Activated CD8-positive, alpha-beta memory T cell treated with anti-CD3 and anti-CD28 coated beads for 1 hour (primary cell): Measurements from ENCODE around the gene ZNF429.
"Not testable (repeated sequence)": the region's sequence is repeated elsewhere in the genome, so short reads cannot be mapped to it uniquely, and the experiment has no call there.

ENCODE experiments used
- DNase-seq, 2 donors: peaks; one replicate each; pipeline ENCODE4 v3.0.0-alpha.2; 2020; ENCODE audit warnings: low read depth in 1 of 2; ENCODE audit errors: extremely low read depth in 1 of 2

Gene ZNF429

DNA sequence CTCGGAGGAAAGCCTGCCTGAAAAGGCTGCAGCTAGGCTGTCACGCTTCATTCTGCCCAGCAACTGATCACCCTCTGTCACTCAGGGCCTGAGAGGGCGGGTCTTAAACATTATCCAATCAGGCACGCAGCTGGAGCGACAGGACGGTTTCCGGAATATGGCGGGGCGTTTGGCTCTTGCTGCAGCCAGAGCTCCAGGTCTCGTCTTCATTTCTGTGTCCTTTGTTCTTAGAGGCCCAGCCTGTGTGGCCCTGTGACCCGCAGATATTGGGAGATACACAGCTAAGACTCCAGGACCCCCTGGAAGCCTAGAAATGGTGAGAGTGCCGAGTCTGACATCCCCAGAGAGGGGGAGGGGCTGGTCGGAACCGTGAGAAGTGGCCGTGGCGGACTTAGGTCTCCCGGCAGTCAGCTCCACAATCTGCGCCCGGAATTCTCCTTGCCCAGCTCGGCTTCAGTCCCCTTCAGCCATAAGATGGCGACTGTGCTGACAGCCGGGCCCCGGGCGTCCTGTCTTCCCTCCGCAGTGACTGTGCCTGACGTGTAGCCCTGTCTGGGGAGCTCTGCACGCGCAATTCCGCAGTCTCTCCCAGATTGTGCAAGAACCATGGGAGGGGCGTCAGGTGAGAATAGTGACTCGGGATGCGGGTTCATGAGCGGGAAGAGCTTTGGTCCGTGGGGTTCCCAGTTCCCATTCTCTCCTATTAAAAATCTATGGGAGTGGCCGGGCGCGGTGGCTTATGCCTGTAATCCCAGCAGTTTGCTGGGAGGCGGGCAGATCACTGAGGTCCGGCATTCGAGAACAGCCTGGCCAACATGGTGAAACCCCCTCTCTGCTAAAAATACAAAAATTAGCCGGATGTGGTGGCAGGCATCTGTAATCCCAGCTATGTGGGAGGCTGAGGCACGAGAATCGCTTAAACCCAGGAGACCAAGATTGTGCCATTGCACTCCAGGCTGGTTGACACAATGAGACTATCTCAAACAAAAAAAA lies at the start of gene ZNF429:
Gene ZNF429, plus strand, starts transcription at position 144 of the 993 bp plus-strand sequence. Its CDS starts 170 bp downstream, at position 314.
- peak; percentile 80 for DNase-seq

DNA sequence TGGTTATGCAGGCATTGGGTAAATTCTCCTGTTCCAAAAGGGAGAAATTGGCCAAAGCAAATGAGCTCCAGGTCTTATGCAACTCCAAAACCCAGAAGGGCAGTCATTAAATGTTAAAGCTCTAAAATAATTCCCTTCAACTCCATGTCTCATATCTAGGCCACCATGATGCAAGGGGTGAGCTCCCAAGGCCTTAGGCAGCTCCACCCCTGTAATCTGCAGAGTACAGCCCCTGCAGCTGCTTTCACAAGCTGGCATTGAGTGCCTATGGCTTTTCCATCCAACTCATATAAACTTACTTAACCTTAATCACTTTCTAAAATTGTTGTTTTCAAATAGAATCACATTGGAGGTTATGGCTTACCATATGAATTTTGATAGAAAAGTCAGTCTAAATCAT lies 44.7 kb upstream of the ZNF429 start:
- no peak for DNase-seq

DNA sequence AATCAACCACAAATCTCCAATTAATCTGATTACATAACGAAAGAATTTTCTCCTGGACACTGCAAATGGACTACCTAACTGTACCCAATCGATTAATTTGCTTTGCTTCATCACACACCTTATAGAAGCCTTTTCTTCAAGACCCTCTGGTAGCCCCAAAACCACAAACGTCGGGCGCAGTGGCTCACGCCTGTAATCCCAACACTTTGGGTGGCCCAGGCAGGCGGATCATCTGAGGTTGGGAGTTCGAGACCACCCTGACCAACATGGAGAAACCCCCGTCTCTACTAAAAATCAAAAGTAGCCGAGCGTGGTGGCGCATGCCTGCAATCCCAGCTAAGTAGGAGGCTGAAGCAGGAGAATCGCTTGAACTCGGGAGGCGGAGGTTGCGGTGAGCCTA lies 42.9 kb upstream of the ZNF429 start:
- no peak for DNase-seq

DNA sequence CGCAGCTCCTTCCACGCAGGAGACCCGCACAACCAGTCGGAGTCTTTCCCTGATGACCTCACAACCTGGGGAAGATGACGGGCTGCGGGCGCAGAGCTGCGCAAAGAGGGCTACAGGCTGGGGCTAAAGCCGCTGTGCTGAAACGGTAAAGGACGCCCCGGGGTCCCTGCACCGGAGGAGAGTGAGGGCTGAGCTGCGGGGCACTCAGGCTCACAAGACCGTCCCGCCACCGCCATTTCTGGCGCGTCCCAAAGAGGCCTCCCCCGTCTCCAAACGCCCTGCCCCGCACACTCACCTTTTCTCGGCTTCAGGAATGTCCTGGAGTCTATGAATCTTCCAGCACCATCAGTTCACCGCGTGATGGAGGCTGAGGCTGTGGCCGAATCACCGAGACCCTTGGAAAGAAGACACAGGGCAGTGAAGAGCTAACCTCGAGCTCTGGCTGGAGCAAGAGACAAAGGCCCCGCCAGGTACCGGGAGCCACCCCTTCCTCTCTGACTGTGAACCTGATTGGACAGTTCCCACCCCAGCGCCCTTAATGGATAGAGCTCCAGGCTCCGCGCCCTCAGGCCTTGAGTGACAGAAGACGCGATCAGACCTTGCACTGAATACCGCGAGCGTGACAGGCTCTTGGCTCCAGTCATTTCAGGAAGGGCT lies 41.8 kb upstream of the ZNF429 start:
- no peak for DNase-seq

DNA sequence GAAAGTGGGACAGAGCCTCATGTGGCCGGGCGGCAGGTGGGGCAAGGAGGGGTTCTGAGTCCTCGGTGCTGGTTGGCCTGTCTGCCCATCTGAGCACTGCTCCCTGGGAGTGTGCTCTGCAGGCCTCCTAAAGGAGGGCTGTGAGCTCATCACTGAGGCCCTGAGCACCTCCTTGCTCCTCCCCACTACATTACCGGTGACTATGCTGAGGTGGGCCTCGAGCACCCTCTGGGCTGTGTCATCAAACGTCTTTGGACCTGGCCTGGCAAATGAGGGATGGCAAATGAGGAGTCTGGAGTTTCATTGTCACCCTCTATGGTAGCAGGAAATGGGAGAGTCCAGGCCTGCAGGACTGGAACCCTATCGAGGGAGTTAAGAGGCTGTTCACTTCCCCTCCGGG lies 38.8 kb upstream of the ZNF429 start:
- no peak for DNase-seq

DNA sequence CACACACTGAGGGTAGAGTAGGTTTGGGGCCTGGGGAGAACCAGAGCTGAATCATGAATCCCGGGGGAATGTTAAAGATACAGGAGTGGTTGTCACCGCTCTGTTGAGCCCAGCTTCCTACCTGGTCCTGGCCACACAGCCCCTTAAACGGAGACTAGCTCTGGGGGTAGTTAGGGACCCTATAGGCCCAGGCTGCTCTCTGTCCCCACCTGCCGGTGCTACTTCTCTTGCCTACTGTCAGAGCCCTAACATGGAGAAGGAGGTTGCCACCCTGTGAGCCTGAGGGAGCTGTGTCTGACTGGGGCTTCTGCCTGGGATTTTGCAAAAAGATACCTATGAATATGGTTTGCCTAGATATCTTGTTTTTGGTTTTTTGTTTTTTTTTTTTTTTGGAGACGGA lies 36.6 kb upstream of the ZNF429 start:
- no peak for DNase-seq

DNA sequence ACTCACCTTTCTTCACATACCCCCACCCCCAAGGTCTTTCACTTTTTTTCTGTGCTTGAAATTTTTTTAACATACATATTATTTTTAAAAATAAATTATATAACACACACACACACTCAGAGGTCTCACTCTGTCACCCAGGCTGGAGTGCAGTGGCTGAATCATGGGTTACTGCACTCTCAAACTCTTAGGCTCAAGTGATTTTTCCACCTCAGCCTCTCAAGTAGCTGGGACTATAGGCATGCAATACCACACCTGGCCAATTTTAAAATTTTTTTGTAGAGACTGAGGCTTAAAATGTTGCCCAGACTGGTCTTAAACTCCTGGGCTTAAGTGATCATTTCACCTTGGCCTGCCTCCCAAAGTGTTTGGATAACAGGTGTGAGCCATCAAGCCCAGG lies 32.9 kb upstream of the ZNF429 start:
- DNase-seq = no peak

DNA sequence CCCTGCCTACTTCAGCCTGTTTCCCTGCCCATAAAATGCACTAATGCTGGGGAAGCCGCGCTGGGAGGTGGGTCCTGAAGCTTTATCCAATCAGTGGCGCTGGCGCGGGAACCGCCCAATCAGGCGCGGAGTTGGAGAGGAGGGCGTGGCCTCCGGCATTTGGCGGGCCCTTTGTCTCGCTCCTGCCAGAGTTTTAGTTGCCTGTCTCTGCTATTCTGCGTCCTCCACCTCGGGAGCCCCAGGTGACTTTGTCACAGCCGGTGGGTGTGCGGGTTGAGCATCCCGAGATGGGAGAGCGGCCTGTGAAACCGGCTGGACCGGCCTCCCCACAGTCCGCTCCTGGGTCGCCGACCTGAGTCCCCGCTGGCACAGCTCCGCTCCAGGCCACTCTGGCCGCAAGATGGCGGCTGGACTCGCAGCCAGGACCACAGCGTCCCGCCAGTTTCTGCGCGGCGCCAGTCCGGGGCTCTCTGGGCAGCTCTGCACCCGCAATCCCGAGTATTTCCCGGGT lies 30.7 kb upstream of the ZNF429 start:
- peak; percentile 22 to 57 for DNase-seq

DNA sequence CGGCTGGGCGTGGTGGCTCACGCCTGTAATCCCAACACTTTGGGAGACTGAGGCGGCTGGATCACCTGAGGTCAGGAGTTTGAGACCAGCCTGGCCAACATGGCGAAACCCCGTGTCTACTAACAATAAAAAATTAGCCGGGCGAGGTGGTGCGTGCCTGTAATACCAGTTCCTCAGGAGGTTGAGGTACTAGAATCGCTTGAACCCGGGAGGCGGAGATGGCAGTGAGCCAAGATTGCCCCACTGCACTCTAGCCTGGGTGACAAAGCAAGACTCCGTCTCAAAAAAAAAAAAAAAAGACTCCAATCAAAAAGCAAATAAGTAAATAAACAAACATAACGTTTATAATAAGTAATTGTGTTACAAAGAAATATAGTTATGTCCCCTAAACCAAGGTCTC lies 23.0 kb upstream of the ZNF429 start:
- not testable (repeated sequence) for DNase-seq

DNA sequence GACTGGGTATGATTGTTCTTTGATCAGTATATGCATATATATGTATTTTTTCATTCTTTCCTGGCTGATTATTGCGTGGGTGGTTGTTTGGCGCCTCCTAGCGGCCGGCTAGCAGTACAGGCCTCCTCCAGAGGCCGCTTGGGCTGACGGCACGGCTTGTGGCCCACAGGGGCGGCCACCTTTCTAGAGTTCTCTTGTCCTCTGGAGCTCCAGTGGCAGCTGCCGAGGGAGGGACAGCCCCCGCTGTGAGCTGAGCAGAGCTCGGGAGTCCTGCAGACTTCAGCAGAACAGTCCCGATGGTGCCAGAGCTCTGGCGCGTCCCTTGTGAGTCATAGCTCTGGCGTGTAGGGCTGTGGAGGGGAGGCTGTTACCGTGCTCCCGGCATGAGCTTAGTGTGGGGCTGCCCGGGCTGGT lies 22.5 kb upstream of the ZNF429 start:
- DNase-seq = peak in 1 of 2 donors; percentile 56

DNA sequence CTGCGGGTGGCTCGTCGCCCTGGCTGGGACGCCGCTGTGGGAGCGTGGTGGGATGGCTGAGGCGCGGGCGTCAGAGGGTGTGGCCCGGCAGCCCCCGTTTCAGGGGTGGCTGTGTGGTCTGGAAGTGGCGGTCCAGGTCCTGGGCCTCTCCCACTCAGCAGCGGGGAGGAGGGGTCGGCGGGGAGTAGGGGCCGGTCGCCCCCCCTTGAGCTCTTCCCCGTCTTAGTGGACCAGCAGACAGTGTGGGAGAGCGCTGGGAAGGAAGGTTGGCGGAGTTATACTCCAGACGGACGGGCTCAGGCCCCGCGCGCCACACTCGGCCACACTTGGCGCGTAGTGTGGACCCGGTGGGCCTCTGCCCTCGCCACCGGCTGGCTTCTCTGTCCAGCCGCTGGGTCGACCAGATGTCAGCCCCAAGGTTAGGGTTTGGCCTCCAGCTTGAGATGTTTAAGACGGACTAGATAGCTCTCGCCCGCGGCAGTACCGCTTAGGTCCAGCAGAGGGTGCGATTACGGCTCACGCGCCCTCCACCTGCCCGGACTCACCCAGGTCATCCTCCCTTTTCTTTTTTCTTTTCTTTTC lies 21.7 kb upstream of the ZNF429 start:
- peak in 1 of 2 donors; percentile 54 for DNase-seq

DNA sequence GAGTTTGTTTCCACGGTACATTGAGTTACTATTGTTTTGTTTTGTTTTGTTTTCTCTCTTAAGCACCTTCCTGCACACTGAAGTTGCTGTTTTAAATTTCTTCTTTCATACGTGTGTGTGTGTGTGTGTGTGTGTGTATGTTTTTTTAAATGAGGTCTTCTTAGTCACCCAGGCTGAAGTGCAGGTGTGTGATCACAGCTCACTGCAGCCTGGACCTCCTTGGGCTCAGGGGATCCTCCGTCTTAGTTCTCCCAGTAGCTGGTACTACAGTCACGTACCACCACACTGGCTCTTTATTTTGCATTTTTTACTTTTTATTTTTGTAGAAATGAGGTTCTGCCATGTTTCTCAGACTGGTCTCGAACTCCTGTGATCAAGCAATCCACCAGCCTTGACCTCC lies 20.8 kb upstream of the ZNF429 start:
- DNase-seq = no peak

DNA sequence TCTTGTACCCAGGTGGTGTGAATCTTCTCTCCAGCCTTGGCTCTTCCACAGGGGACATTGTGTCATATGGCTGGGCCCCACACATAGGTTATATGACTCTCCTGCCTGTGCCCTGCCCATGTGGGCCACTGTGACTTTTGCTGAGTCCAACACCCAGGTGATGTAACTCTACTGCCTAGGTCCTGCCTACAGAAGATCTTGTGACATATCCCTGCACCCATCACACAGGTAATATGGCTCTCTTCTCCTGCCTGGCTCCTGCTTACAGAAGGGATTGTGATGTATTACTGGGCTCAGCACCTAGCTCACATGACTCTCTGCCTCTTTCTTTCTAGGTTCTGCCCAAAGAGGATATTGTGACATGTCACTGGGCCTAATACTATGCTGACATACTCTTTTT lies 19.5 kb upstream of the ZNF429 start:
- DNase-seq = no peak

DNA sequence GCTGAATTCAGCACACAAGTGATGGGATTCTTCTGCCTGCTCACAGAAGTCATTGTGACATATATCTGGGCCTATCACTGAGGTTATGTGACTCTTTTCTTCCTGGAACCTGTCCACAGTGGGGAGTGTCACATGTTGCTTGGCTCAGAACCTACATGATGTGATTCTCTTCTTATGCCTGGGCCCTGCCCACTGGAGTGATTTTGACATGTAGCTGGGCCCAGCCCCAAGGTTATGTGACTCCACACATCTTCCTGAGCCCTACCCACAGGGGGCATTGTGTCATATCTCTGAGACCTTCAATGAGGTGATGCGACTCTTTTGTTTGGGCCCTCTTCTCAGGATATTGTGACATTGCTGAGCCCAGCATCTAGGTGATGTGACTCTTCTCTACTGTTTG lies 17.4 kb upstream of the ZNF429 start:
- no peak for DNase-seq

DNA sequence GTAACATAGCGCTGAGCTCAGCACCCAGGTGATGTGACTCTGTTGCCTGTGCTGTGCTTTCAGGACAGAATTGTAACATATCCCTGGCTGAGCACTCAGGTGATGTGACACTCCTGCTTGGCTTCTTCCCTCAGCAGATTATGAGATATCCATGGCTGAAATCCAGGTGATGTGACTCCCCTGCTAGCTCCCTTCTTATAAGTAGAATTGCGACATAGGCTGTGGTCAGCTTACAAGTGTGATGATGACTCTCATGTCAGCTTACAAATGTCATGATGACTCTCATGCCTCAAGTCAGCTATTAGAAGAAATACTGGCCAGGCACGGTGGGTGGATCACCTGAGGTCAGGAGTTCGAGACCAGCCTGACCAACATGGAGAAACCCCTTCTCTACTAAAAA lies 14.3 kb upstream of the ZNF429 start:
- DNase-seq = no peak

DNA sequence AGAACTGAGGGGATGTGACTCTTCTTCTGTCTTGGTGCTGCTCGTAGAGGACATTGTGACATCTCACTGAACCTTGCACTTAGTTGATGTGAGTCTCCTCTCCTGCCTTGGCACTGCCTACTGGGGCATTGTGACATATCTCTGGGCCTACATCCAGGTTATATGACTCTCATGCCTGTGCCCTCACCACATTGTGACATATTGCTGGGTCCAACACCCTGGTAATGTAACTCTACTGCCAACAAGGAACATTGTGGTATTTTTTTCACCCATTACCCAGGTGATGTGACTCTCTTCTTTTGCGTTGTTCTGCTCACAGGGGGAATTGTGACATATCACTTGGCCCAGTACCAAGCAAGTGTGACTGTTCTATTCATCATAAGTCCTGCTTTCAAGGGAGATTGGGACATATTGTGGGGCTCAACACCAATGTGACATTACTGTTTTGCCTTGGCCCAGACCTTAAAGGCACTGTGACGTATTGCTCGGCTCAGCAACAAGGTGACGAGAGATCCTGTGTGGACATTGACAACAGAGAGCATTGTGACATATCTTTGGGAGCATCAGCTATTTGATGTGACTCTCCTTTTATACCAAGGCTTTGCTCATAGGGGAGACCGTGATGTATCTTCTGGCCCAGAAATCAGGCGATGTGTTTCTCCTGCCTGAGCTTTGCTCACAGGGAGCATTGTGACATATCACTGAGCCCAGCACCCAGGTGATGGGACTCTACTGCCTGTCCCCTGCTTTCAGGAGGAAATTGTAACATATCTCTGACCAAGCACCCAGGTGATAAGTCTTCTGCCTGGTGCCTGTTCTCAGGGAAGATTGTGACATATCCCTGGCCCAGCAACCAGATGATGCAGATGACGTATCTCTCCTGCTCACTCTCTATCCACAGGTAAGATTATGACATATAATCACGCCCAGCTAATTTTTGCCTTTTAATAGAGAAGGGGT lies 12.2 kb upstream of the ZNF429 start:
- no peak for DNase-seq

DNA sequence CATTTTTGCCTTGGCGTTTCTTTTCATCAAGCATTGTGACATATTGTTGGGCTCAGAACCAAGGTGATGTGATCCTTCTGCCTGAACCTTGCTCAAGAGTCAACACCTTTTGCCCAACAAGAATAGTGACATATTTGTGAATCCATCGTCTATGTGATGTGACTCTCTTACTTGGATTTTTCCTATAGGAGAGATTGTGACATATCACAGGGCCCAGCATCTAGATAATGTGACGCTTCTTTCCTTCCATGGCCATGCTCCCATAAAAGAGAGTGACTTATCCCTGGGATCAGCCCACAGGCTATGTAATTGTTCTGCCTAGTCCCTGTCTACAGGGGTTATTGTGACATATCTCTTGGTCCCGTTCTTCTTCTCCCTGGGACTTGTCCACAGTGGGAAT lies 8.5 kb upstream of the ZNF429 start:
- no peak for DNase-seq

DNA sequence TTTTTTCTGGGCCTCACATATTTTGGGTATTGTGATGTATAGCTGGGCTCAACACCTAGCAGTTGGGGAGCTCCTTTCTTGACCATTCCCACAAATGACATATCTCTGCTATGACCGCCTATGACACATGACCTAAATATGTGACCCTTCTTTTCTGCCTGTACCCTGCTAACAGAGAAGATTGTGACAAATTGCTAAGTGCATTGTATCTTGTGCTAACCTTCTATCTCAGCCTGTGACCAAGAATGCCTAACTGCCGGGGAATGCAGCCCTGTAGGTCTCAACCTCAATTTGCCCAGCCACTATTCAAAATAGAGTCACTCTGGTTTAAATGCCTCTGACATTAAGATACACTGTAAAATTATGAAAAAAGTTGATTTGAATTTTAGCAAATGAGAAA lies 6.8 kb upstream of the ZNF429 start:
- DNase-seq = no peak

DNA sequence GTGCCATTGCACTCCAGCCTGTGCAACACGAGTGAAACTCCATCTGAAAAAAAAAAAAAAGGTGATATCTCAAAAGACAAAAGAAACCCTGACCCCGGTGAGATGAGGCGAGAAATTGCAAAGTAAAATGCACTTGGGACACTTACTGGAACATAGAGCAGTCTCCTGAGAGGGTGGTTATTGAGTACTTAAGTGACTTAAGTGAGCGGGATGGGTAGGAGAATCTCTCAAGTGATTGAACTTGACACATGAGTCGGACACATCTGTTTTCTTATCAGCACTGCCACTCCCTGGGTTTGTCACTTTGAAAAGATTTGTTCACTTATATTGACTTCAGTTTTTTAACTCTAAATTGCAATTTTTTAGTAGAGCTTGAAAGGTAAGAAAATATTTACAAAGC lies 2.8 kb downstream of the ZNF429 start:
- no peak for DNase-seq

DNA sequence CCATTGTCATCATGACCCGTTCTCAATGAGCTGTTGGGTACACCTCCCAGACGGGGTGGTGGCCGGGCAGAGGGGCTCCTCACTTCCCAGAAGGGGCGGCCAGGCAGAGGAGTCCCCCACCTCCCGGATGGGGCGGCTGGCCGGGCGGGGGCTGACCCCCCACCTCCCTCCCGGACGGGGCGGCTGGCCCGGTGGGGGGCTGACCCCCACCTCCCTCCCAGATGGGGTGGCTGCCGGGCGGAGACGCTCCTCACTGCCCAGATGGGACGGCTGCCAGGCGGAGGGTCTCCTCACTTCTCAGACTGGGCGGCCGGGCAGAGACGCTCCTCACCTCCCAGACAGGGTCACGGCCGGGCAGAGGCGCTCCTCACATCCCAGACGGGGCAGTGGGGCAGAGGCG lies 5.7 kb downstream of the ZNF429 start:
- not testable (repeated sequence) for DNase-seq
